NCI-H748 (cell line): ENCODE data around the gene TTC39C.
"Not testable (repeated sequence)": the region's sequence is repeated elsewhere in the genome, so short reads cannot be mapped to it uniquely, and the experiment has no call there.

Experiments used
- DNase-seq: peaks from one replicate; lab custom pipeline; 2025; ENCODE audit not compliant: unreplicated experiment; lab: John Stamatoyannopoulos, UW

TTC39C gene

GRCh38 chr18:24015639-24016631 lies 1.4 kb downstream of the TTC39C start:
- DNase-seq: peak; percentile 41

- peak; percentile 56 for DNase-seq
Observed at GRCh38 chr18:24016643-24017042, 2.1 kb downstream of the TTC39C start.

- DNase-seq: no peak
Observed at GRCh38 chr18:24018299-24018886, 3.8 kb downstream of the TTC39C start.

- DNase-seq: no peak
Observed at GRCh38 chr18:24019641-24020331, 5.2 kb downstream of the TTC39C start.

GRCh38 chr18:24021505-24021904 lies 7.0 kb downstream of the TTC39C start:
- no peak for DNase-seq

GRCh38 chr18:24022161-24022560 lies 7.6 kb downstream of the TTC39C start:
- no peak for DNase-seq

GRCh38 chr18:24023185-24023814 lies 8.7 kb downstream of the TTC39C start:
- DNase-seq: peak; percentile 15

- no peak for DNase-seq
Observed at GRCh38 chr18:24024425-24024824, 9.9 kb downstream of the TTC39C start.

GRCh38 chr18:24026457-24026856 lies 11.9 kb downstream of the TTC39C start:
- DNase-seq: no peak

GRCh38 chr18:24027156-24027827 lies 12.7 kb downstream of the TTC39C start:
- no peak for DNase-seq

GRCh38 chr18:24028946-24029345 lies 14.4 kb downstream of the TTC39C start:
- not testable (repeated sequence) for DNase-seq

GRCh38 chr18:24031318-24031717 lies 16.8 kb downstream of the TTC39C start:
- DNase-seq: no peak

- DNase-seq: no peak
Observed at GRCh38 chr18:24031916-24032315, 17.4 kb downstream of the TTC39C start.

- peak; percentile 11 for DNase-seq
Observed at GRCh38 chr18:24033641-24034412, 19.3 kb downstream of the TTC39C start.

GRCh38 chr18:24035316-24035715 lies 20.8 kb downstream of the TTC39C start:
- DNase-seq: no peak

- no peak for DNase-seq
Observed at GRCh38 chr18:24039671-24040070, 25.1 kb downstream of the TTC39C start.

- no peak for DNase-seq
Observed at GRCh38 chr18:24041691-24042090, 27.1 kb downstream of the TTC39C start.

GRCh38 chr18:24043403-24043802 lies 28.8 kb downstream of the TTC39C start:
- DNase-seq: no peak

- no peak for DNase-seq
Observed at GRCh38 chr18:24048261-24048660, 33.7 kb downstream of the TTC39C start.

GRCh38 chr18:24049142-24049541 lies 34.6 kb downstream of the TTC39C start:
- DNase-seq: no peak
